GM12875 (cell line): Measurements from ENCODE around the gene TTC34.
"Not testable (repeated sequence)": the region's sequence is repeated elsewhere in the genome, so short reads cannot be mapped to it uniquely, and the experiment has no call there.

Source experiments
- H3K4me3 ChIP-seq: one replicate; pipeline ENCODE4 v1.5.1; 2011; ENCODE audit warnings: low read depth, low read length, control low read depth

The TTC34 gene

GRCh38 chr1:2754597-2754996 is 46.9 kb downstream of the TTC34 start:
- H3K4me3 ChIP-seq, result not testable (repeated sequence)

DNA sequence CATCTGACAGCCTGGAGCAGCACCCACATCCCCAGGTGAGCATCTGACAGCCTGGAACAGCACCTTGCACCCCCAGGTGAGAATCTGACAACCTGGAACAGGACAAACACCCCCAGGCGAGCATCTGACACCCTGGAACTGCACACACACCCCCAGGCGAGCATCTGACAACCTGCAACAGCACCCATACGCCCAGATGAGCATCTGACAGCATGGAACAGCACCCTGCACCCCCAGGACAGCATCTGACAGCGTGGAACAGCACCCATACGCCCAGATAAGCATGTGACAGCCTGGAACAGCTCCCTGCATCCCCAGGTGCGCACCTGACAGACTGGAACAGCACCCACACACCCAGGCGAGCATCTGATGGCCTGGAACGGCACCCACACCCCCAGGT is 49.0 kb downstream of the TTC34 start:
- not testable (repeated sequence) for H3K4me3 ChIP-seq

DNA sequence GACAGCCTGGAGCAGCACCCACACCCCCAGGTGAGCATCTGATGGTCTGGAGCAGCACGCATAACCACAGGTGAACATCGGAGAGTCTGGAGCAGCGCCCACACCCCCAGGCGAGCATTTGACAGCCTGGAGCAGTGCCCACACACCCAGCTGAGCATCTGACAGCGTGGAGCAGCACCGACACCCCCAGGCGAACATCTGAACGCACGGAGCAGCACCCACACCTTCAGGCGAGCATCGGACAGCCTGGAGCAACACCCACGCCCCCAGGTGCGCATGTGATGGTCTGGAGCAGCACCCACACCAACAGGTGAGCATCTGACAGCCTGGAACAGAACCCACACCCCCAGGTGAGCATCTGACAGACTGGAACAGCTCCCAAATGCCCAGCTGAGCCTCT is 49.6 kb downstream of the TTC34 start:
- not testable (repeated sequence) for H3K4me3 ChIP-seq

DNA sequence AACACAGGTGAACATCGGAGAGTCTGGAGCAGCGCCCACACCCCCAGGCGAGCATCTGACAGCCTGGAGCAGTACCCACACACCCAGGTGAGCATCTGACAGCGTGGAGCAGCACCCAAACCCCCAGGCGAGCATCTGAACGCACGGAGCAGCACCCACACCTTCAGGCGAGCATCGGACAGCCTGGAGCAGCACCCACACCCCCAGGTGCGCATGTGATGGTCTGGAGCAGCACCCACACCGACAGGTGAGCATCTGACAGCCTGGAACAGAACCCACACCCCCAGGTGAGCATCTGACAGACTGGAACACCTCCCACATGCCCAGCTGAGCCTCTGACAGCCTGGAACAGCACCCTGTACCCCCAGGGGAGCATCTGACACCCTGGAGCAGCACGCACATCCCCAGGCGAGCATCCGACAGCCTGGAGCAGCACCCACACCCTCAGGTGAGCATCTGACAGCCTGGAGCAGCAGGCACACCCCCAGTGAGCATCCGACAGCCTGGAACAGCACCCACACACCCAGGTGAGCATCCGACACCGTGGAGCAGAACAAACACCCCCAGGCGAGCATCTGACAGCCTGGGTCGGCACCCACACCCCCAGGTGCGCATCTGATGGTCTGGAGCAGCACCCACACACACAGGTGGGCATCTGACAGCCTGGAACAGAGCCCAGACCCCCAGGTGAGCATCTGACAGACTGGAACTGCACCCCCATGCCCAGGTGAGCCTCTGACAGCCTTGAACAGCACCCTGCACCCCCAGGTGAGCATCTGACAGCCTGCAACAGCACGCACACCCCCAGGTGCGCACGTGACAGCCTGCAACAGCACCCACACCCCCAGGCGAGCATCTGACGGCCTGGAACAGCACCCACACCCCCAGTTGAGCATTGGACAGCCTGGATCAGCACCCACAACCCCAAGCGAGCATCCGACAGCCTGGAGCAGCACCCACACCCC is 50.4 kb downstream of the TTC34 start:
- H3K4me3 ChIP-seq, result not testable (repeated sequence)

GRCh38 chr1:2750041-2750680 is 51.3 kb downstream of the TTC34 start:
- not testable (repeated sequence) for H3K4me3 ChIP-seq

DNA sequence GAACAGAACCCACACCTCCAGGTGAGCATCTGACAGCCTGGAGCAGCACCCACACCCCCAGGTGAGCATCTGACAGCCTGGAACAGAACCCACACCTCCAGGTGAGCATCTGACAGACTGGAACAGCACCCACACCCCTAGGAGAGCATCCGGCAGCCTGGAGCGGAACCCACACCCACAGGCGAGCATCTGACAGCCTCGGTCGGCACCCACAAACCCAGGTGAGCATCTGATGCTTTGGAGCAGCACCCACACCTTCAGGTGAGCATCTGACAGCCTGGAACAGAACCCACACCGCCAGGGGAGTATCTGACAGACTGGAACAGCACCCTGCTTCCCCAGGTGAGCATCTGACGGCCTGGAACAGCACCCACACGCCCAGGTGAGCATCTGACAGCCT is 52.9 kb downstream of the TTC34 start:
- not testable (repeated sequence) for H3K4me3 ChIP-seq

DNA sequence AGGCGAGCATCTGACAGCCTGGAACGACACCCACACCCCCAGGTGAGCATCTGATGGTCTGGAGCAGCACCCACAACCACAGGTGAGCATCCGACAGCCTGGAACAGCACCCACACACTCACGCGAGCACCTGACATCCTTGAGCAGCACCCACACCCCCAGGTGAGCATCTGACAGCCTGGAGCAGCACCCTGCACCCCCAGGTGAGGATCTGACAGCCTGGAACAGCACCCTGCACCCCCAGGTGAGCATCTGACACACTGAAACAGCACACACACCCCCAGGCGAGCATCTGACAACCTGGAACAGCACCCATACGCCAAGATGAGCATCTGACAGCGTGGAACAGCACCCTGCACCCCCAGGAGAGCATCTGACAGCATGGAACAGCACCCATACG is 106.7 kb downstream of the TTC34 start:
- H3K4me3 ChIP-seq, result not testable (repeated sequence)

DNA sequence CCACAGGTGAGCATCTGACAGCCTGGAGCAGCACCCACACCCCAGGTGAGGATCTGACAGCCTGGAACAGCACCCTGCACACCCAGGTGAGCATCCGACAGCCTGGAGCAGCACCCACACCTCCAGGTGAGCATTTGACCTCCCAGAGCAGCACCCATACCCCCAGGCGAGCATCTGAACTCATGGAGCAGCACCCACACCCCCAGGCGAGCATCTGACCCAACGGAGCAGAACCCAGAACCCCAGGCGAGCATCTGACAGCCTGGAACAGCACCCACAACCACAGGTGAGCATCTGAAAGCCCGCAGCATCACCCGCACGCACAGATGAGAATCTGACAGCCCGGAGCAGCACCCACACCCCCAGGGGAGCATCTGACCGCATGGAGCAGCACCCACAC is 111.3 kb downstream of the TTC34 start:
- not testable (repeated sequence) for H3K4me3 ChIP-seq

GRCh38 chr1:2688336-2688665 is 113.2 kb downstream of the TTC34 start:
- H3K4me3 ChIP-seq, result not testable (repeated sequence)

- H3K4me3 ChIP-seq, result not testable (repeated sequence)
Measured at GRCh38 chr1:2687638-2688335, 113.7 kb downstream of the TTC34 start.

GRCh38 chr1:2687174-2687591 is 114.3 kb downstream of the TTC34 start:
- H3K4me3 ChIP-seq, result not testable (repeated sequence)

DNA sequence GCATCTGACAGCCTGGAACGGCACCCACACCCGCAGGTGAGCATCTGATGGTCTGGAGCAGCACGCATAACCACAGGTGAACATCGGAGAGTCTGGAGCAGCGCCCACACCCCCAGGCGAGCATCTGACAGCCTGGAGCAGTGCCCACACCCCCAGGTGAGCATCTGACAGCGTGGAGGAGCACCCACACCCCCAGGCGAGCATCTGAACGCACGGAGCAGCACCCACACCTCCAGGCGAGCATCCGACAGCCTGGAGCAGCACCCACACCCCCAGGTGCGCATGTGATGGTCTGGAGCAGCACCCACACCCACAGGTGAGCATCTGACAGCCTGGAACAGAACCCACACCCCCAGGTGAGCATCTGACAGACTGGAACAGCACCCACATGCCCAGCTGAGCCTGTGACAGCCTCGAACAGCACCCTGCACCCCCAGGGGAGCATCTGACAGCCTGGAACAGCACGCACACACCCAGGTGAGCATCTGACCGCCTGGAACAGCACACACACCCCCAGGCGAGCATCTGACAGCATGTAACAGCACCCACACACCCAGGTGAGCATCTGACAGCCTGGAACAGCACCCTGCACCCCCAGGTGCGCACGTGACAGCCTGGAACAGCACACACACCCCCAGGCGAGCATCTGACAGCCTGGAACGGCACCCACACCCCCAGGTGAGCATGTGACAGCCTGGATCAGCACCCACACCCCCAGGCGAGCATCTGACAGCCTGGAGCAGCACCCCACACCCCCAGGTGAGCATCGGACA is 115.2 kb downstream of the TTC34 start:
- H3K4me3 ChIP-seq, result not testable (repeated sequence)

GRCh38 chr1:2685671-2686070 is 115.8 kb downstream of the TTC34 start:
- H3K4me3 ChIP-seq, result not testable (repeated sequence)

DNA sequence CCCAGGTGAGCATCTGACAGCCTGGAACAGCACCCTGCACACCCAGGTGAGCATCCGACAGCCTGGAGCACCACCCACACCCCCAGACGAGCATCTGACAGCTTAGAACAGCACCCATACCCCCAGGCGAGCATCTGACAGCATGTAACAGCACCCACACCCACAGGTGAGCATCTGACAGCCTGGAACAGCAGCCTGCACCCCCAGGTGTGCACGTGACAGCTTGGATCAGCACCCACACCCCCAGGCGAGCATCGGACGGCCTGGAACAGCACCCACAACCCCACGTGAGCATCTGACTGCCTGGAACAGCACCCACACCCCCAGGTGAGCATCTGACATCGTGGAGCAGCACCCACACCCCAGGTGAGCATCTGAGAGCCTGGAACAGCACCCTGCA is 116.6 kb downstream of the TTC34 start:
- H3K4me3 ChIP-seq, result not testable (repeated sequence)

GRCh38 chr1:2684000-2684399 is 117.5 kb downstream of the TTC34 start:
- not testable (repeated sequence) for H3K4me3 ChIP-seq

DNA sequence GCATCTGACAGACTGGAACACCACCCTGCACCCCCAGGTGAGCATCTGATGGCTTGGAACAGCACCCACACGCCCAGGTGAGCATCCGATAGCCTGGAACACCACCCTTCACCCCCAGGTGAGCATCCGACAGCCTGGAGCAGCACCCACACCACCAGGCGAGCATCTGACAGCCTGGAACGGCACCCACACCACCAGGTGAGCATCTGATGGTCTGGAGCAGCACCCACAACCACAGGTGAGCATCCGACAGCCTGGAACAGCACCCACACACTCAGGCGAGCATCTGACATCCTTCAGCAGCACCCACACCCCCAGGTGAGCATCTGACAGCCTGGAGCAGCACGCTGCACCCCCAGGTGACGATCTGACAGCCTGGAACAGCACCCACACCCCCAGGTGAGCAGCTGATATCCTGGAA is 118.2 kb downstream of the TTC34 start:
- H3K4me3 ChIP-seq, result not testable (repeated sequence)

- not testable (repeated sequence) for H3K4me3 ChIP-seq
Measured at GRCh38 chr1:2682879-2683278, 118.6 kb downstream of the TTC34 start.

DNA sequence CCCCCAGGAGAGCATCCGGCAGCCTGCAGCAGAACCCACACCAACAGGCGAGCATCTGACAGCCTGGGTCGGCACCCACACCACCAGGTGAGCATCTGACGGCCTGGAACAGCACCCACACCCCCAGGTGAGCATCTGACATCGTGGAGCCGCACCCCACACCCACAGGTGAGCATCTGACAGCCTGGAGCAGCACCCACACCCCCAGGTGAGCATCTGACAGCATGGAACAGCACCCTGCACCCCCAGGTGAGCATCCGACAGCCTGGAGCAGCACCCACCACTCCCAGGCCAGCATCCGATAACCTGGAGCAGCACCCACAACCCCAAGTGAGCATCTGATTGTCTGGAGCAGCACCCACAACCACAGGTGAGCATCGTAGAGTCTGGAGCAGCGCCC is 124.8 kb downstream of the TTC34 start:
- not testable (repeated sequence) for H3K4me3 ChIP-seq

DNA sequence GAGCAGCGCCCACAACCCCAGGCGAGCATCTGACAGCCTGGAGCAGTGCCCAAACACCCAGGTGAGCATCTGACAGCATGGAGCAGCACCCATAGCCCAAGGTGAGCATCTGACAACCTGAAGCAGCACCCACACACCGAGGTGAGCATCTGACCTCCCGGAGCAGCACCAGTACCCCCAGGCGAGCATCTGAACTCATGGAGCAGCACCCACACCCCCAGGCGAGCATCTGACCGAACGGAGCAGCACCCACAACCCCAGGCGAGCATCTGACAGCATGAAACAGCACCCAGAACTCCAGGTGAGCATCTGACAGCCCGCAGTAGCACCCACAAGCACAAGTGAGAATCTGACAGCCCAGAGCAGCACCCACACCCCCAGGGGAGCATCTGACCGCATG is 129.8 kb downstream of the TTC34 start:
- H3K4me3 ChIP-seq, result not testable (repeated sequence)

DNA sequence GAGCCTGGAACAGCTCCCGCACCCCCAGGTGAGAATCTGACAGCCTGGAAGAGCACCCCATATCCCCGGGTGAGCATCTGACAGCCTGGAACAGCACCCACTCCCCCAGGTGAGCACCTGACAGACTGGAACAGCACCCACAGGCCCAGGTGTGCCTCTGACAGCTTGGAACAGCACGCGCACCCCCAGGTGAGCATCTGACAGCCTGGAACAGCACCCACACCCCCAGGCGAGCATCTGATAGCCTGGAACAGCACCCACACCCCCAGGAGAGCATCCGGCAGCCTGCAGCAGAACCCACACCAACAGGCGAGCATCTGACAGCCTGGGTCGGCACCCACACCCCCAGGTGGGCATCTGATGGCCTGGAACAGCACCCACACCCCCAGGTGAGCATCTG is 141.7 kb downstream of the TTC34 start:
- not testable (repeated sequence) for H3K4me3 ChIP-seq

DNA sequence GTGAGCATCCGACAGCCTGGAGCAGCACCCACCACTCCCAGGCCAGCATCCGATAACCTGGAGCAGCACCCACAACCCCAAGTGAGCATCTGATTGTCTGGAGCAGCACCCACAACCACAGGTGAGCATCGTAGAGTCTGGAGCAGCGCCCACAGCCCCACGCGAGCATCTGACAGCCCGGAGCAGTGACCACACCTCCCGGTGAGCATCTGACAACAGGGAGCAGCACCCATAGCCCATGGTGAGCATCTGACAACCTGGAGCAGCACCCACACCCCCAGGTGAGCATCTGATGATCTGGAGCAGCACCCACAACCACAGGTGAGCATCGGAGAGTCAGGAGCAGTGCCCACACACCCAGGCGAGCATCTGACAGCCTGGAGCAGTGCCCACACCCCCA is 143.6 kb downstream of the TTC34 start:
- H3K4me3 ChIP-seq, result not testable (repeated sequence)
